HEK293T (cell line): ENCODE results near the gene SLITRK4.

Experiments
- ARNT ChIP-seq: fragments of 450-650 bp; IDR thresholded peaks from 2 replicates; pipeline ENCODE4 v1.6.1; 2017; ENCODE audit warnings: mild to moderate bottlenecking
- BHLHE40 ChIP-seq: fragments of 450-650 bp; IDR thresholded peaks from 2 replicates; pipeline ENCODE4 v1.6.1; 2016; ENCODE audit warnings: mild to moderate bottlenecking, moderate library complexity, borderline replicate concordance
- ELF4 ChIP-seq: fragments of 450-650 bp; IDR thresholded peaks from 2 replicates; pipeline ENCODE4 v1.6.1; 2017; ENCODE audit warnings: antibody characterized with exemption
- FOXA1 ChIP-seq: fragments of 450-650 bp; IDR thresholded peaks from 2 replicates; pipeline ENCODE4 v1.6.1; 2016; ENCODE audit warnings: mild to moderate bottlenecking
- FOXK2 ChIP-seq: fragments of 450-650 bp; IDR thresholded peaks from 2 replicates; pipeline ENCODE4 v1.6.1; 2016; ENCODE audit warnings: mild to moderate bottlenecking
- FOXM1 ChIP-seq: fragments of 450-650 bp; IDR thresholded peaks from 2 replicates; pipeline ENCODE4 v1.6.1; 2017; ENCODE audit warnings: mild to moderate bottlenecking, borderline replicate concordance
- HDGF ChIP-seq: fragments of 450-650 bp; IDR thresholded peaks from 2 replicates; pipeline ENCODE4 v1.6.1; 2017; ENCODE audit warnings: antibody characterized with exemption, borderline replicate concordance
- L3MBTL2 ChIP-seq: fragments of 450-650 bp; conservative IDR thresholded peaks from 2 replicates; pipeline ENCODE4 v1.6.1; 2016; ENCODE audit warnings: mild to moderate bottlenecking
- NFRKB ChIP-seq: fragments of 450-650 bp; IDR thresholded peaks from 2 replicates; pipeline ENCODE4 v1.6.1; 2016; ENCODE audit warnings: mild to moderate bottlenecking, moderate library complexity
- SP1 ChIP-seq: fragments of 450-650 bp; IDR thresholded peaks from 2 replicates; pipeline ENCODE4 v1.6.1; 2017
- SUZ12 ChIP-seq: fragments of 450-650 bp; IDR thresholded peaks from 2 replicates; pipeline ENCODE4 v1.6.1; 2016; ENCODE audit warnings: mild to moderate bottlenecking
- TARDBP ChIP-seq: fragments of 450-650 bp; IDR thresholded peaks from 2 replicates; pipeline ENCODE4 v1.6.1; 2016
- ZNF384 ChIP-seq: fragments of 450-650 bp; IDR thresholded peaks from 2 replicates; pipeline ENCODE4 v1.6.1; 2016

GRCh38 chrX:143642426-143642825 is 6.5 kb upstream of the SLITRK4 start:
- TF ChIP-seq ARNT, result no peak
- no peak for TF ChIP-seq NFRKB
- no peak for TF ChIP-seq FOXK2
- no peak for TF ChIP-seq SUZ12
- no peak for TF ChIP-seq FOXM1
- no peak for TF ChIP-seq SP1
- no peak for TF ChIP-seq L3MBTL2
- TF ChIP-seq ZNF384, result no peak
- TF ChIP-seq HDGF, result no peak
- TF ChIP-seq ELF4, result no peak
- TF ChIP-seq BHLHE40, result no peak
- no peak for TF ChIP-seq FOXA1
- TF ChIP-seq TARDBP, result no peak
